ENCODE measurements around the gene CPE. TPM values are rescaled to one million over a fixed set of nuclear protein-coding genes. Genes with fewer than 3 reads are reported as not detected.

The CPE gene
- total RNA-seq, 4 donors from 2014 or later: 23.6 to 31.3 (median 25.8) TPM

DNA sequence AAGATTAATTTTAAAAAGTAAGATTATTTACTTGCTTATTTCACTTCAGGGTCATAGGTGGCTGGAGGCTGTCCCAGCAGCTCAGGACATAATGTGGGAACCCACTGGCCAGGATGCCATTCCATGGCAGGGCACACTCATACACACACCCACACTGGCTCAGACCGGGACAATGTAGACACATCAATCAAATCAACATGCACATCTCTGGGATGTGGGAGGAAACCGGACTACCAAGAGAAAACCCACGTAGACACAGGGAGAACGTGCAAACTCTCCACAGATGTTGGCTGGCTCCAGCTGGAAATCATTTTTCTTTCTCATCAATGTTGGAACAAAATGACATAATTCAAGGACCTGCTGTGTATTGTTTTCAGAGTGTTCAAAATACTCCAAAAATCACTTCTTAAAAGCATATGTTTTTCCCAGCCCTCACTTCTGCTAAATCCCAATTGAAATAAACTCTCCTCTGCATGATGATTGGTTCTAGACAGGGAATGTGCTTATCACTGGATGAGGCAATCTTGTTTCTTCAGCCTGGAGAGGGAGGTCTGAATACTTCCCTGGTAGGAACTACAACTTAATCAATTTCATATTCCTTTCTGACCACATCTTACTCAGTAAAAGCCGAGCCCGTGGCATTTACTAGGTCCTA, 18.6 kb upstream of the CPE start:
- DNase-seq: no peak
- H3K4me3 ChIP-seq: no peak overlapping the region
- no peaks in the 10 kb centered on the region for H3K4me1 ChIP-seq
- no peaks in the 10 kb centered on the region for H3K27me3 ChIP-seq
- no peaks in the 10 kb centered on the region for H3K36me3 ChIP-seq
- H3K27ac ChIP-seq: no peak overlapping the region
- TF ChIP-seq POLR2A (IDR thresholded peaks at IDR 0.05): no peak
- TF ChIP-seq, protein P1, sequence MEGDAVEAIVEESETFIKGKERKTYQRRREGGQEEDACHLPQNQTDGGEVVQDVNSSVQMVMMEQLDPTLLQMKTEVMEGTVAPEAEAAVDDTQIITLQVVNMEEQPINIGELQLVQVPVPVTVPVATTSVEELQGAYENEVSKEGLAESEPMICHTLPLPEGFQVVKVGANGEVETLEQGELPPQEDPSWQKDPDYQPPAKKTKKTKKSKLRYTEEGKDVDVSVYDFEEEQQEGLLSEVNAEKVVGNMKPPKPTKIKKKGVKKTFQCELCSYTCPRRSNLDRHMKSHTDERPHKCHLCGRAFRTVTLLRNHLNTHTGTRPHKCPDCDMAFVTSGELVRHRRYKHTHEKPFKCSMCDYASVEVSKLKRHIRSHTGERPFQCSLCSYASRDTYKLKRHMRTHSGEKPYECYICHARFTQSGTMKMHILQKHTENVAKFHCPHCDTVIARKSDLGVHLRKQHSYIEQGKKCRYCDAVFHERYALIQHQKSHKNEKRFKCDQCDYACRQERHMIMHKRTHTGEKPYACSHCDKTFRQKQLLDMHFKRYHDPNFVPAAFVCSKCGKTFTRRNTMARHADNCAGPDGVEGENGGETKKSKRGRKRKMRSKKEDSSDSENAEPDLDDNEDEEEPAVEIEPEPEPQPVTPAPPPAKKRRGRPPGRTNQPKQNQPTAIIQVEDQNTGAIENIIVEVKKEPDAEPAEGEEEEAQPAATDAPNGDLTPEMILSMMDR (IDR thresholded peaks at IDR 0.05): no peak
- H3K9me3 ChIP-seq: no peaks in the 10 kb centered on the region

DNA sequence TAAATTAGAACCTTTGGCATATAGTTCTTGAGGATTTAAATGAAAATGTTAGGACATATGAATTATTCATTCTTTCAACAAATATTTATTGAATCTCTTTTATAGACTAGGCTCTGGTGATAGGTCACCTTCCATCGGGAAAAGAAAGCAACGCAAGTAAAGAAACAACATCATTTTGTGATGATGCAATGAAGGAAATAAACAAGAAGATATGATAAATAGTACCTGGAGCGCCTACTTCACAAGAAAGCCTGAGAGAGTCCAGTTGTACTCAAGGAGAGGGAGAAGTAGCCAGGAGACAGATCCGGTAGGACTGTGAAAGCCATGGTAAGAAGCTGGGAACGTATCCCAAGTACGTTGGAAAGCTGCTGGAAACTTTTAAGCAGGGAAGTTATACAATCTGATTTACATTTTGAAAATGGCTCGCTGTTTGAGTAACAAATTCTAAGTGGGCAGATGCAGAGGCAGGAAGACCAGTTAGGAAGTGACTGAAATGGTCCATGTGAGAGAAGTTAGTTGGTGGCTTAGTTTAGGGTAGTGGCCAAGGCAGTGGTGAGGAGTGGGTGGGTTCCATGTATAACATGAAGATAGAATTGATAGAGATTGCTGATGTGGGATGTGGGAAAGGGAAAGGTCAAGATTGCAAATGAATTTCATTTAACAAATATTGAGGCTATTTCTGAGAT, 17.7 kb upstream of the CPE start:
- DNase-seq: no peak
- Histone ChIP-seq H3K27ac (no peak overlapping the region), H3K4me3 (no peak overlapping the region), H3K9me3 (no peaks in the 10 kb centered on the region), H3K27me3 (no peaks in the 10 kb centered on the region), H3K36me3 (no peaks in the 10 kb centered on the region), H3K4me1 (no peaks in the 10 kb centered on the region)
- TF ChIP-seq, protein P1 (IDR thresholded peaks at IDR 0.05): no peak
- TF ChIP-seq POLR2A (IDR thresholded peaks at IDR 0.05): no peak

DNA sequence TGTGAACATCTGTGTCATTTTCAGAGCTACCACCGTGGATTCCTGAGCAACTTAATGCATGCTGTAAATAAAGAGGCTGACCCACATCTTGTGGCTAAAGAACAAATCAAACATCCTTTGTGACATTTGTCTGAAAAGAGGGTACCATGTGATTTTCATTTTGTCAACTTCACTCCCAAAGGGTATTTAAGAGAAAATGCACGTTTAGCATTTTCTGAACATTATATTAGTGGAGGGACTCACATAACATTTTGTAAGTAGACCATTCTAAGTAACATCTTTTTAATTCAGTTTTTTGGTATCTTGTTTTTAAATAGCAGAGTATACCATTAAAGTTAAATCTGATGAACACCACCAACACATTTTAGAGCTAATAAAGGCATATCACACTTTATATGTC, 17.0 kb upstream of the CPE start:
- no peaks in the 10 kb centered on the region for H3K36me3 ChIP-seq
- no peaks in the 10 kb centered on the region for H3K27me3 ChIP-seq
- H3K27ac ChIP-seq: no peak overlapping the region
- TF ChIP-seq, protein P1 (IDR thresholded peaks at IDR 0.05): no peak
- TF ChIP-seq POLR2A (IDR thresholded peaks at IDR 0.05): no peak
- DNase-seq: no peak
- no peak overlapping the region for H3K4me3 ChIP-seq
- no peaks in the 10 kb centered on the region for H3K4me1 ChIP-seq
- no peaks in the 10 kb centered on the region for H3K9me3 ChIP-seq

DNA sequence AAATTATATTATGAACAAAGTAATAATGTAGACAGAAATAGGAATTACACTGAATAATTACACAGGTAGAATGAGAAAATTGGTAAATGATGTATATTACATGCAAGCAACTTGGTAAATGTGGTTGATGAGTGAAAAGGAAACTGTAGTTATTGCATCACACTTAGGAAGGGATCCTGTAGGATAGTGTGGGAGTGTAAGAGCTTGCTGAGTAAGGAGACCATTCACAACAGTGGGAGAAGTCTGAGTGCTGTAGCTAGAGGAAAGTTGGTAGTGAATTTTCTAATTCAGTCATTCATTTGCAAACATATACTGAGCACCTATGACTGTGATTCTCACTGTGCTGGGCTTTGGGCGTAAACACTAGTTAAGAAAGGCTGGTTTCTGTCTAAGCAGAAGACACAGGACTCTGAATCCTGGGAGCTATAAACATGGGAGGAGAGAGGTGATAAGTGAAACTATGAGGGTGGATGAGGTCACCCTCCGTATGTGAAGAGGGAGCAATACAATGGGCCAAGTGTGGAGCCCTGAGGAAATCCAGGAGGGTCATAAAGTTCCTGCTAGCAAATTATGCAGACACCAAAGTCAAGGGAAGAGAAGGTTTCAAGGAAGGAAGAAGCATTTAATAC, 14.2 kb upstream of the CPE start:
- DNase-seq: peak in 1 of 3 donors; percentile 68
- Histone ChIP-seq H3K9me3 (no peaks in the 10 kb centered on the region), H3K27me3 (no peaks in the 10 kb centered on the region), H3K4me1 (no peaks in the 10 kb centered on the region), H3K4me3 (no peak overlapping the region), H3K36me3 (no peaks in the 10 kb centered on the region), H3K27ac (peak overlapping the region in 3 of 4 donors; percentile 29 to 88 (median 70))
- TF ChIP-seq, protein P1 (IDR thresholded peaks at IDR 0.05): no peak
- TF ChIP-seq POLR2A (IDR thresholded peaks at IDR 0.05): no peak

DNA sequence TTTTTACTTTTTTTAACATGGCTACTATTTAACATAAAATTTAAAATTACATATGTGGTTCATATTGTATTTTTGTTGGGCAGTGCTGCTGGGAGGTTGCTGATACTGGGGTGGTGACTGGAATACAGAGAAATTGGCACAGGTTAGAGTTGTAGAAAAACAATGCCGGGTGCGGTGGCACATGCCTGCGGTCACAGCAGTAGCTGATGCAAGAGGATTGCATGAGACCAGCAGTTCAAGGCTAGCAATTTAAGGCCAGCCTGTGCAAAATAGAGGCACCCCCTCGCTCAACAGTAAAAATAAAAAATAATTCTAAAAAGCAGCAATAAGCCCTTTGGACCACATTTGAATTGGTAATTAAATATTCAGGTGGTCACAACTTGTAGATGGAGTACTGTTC, 11.8 kb upstream of the CPE start:
- Histone ChIP-seq H3K4me3 (no peak overlapping the region), H3K27ac (no peak overlapping the region), H3K27me3 (no peaks in the 10 kb centered on the region), H3K36me3 (no peaks in the 10 kb centered on the region), H3K4me1 (no peaks in the 10 kb centered on the region), H3K9me3 (no peaks in the 10 kb centered on the region)
- TF ChIP-seq, protein P1 (IDR thresholded peaks at IDR 0.05): no peak
- TF ChIP-seq POLR2A (IDR thresholded peaks at IDR 0.05): no peak
- no peak for DNase-seq
